HUES6 (cell line): ENCODE data around the gene NEUROG2.
"Not testable (repeated sequence)": the region's sequence is repeated elsewhere in the genome, so short reads cannot be mapped to it uniquely, and the experiment has no call there.

ENCODE experiments used
- H3K27ac ChIP-seq: 2 replicates; pipeline ENCODE4 v1.7.0; 2013; ENCODE audit warnings: low read depth, mild to moderate bottlenecking, low read length, inconsistent platforms
- H3K27me3 ChIP-seq: 2 replicates; pipeline ENCODE4 v1.6.1; 2013; ENCODE audit warnings: low read length; ENCODE audit not compliant: control insufficient read depth, insufficient read depth
- H3K36me3 ChIP-seq: 2 replicates; pipeline ENCODE4 v1.6.1; 2013; ENCODE audit warnings: low read length; ENCODE audit not compliant: control insufficient read depth, insufficient read depth
- H3K4me1 ChIP-seq: 2 replicates; pipeline ENCODE4 v1.6.1; 2013; ENCODE audit warnings: low read length; ENCODE audit not compliant: control insufficient read depth, insufficient read depth
- H3K4me3 ChIP-seq: 2 replicates; pipeline ENCODE4 v1.5.1; 2013; ENCODE audit warnings: low read depth, low read length
- H3K9ac ChIP-seq: one replicate; pipeline ENCODE4 v1.6.1; 2013; ENCODE audit warnings: mild to moderate bottlenecking, low read length
- H3K9me3 ChIP-seq: 2 replicates; pipeline ENCODE4 v1.6.1; 2013; ENCODE audit warnings: low read depth, low read length; ENCODE audit not compliant: control insufficient read depth, insufficient read depth

NEUROG2 gene

DNA sequence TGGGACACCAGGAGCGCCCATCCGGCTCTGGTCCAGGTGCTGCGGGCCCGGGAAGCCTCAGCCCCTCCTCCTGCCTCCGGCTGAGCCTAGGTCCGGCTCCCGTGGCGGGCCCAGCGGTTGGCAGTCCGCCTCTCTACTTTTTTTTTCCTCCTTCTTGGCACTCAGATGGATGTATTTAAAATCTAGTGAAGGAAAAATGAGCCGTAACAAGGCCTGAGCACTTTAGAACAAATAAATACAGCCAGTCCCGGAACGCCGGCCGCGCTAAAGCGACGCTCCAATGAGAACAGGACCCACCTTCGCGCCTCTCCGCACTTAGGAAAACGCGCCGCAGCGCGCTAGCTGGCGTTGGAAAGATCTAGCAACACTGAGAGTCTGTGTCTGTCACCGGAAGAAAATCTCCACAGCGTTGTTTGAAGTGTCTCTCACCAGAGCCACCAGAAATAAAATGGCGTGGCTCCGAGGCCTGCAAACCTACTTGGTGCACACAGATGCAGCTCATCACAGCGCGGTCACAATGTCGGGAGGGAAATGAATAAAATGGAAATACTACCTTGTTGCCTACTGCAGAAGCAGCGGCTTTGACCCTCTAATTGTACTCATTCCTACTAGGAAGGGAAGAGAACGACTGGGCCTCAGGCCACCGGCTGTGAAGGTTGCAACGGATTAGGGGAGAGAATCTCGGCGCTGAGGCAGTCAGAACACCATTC lies 4.7 kb downstream of the NEUROG2 start:
- H3K27ac ChIP-seq, result no peak overlapping the region
- H3K4me1 ChIP-seq, result peaks cover 44% of the 10 kb centered on the region
- H3K27me3 ChIP-seq, result peaks cover 100% of the 10 kb centered on the region
- H3K4me3 ChIP-seq, result peak overlapping the region; percentile 57
- peak overlapping the region; percentile 3 for H3K9ac ChIP-seq
- no peaks in the 10 kb centered on the region for H3K9me3 ChIP-seq
- no peaks in the 10 kb centered on the region for H3K36me3 ChIP-seq

DNA sequence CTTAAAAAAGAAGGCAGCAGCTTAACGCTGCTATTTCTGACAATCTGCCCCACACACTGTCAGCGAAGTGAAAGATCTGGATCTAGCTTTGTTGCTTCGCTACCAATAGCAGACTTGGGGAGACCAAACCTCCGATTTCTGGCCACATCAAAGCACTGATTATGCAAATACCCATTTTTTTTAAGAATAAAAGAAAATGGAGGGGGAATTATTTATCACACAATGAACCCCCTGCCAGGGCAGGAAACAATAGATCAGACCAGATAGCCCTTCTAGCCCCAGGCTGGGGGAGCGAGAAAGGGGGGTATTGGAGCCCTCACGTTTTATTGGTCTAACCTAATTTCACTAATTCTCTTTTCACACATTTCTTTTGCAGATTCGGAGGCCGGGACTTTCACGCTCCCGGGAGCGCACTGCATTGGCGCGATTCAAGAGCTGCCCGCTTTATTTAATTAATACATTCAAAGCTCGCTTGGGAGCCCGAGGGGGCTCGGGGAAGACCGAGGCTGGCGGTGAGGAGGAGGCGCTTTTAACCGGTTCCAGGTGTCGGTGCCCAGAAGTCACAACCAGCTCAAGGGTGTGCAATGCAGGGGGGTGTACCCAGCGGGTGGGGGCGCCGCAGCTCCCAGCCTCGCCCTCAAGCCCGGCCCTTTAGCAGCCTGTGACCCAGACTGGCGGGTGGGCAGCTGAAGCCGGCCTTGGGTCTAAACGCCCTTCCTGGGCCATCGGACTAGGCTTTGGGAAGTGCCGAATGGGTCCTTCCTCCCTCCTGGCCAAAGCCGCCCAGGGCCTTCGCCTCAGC lies 5.5 kb downstream of the NEUROG2 start:
- Histone ChIP-seq H3K27ac (no peak overlapping the region), H3K9me3 (no peaks in the 10 kb centered on the region), H3K36me3 (no peaks in the 10 kb centered on the region), H3K9ac (peak overlapping the region; percentile 5), H3K4me1 (peaks cover 42% of the 10 kb centered on the region), H3K4me3 (peak overlapping the region; percentile 57), H3K27me3 (peaks cover 100% of the 10 kb centered on the region)

DNA sequence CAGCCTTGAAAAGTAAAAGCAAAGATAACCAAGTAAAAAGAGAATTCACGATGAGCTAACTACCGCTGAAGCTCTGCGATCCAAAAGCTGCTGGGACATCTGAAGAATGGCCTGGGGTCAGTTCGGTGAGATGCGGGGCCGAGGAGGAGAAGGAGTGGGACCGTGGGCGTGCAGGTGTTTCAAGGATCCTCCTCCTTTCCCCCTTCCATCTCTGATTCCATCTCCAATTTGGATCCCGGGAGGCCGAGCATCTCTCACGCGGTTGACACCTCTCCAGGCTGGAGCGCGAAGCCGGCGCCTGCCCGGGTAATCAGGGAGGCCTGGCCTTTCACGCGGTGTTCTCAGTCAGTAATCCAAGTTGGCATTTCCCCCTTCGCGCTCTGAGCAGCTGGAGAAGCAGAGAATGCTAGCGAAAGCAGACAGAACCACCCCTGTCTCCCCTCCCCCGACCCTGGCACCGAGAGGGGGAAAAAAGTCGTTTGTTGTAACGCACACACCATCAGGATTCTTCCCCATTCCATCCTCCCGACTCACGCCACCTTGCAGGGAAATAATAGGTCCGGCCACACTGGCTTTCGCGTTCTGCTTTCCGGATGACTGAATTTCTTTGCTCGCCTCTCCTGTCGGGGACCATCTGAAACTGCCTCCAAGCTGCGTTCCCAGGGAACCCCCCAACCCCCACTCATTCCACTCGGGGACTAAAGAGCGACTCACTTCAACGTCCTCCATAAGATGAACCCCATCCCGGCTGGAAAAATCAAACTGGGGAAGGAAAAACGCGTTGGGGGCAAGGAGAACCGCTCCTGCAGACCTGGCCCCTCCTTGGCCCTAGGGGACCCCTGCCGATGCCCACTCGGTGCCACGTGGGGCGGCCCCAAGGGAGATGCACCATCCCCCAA lies 6.5 kb downstream of the NEUROG2 start:
- Histone ChIP-seq H3K4me1 (peaks cover 38% of the 10 kb centered on the region), H3K9ac (no peak overlapping the region), H3K27ac (no peak overlapping the region), H3K36me3 (no peaks in the 10 kb centered on the region), H3K9me3 (no peaks in the 10 kb centered on the region), H3K4me3 (peak overlapping the region; percentile 13; the same call in 1 of the 2 replicates), H3K27me3 (peaks cover 100% of the 10 kb centered on the region)

DNA sequence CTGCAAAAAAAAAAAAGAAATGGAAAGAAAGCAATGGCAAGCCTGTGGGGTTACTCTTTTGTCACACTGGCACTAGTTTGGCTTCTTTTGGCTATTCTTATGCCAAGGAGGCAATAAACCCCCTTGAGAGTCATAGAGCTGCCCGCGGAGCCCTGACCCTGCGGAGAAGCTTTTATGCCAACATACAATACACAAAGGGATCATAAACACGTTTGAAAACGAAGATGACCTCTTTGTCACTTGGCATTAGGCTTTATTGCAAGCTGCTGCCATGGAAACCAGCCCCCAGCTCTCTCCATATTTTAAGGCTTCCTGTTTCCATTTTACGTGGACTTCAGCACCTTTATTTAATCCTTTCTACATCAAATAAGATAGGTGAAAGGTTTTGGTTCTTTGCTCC lies 7.6 kb downstream of the NEUROG2 start:
- H3K27me3 ChIP-seq, result peaks cover 97% of the 10 kb centered on the region
- H3K36me3 ChIP-seq, result no peaks in the 10 kb centered on the region
- no peak overlapping the region for H3K27ac ChIP-seq
- H3K9me3 ChIP-seq, result no peaks in the 10 kb centered on the region
- H3K9ac ChIP-seq, result no peak overlapping the region
- H3K4me3 ChIP-seq, result no peak overlapping the region
- peaks cover 31% of the 10 kb centered on the region for H3K4me1 ChIP-seq

DNA sequence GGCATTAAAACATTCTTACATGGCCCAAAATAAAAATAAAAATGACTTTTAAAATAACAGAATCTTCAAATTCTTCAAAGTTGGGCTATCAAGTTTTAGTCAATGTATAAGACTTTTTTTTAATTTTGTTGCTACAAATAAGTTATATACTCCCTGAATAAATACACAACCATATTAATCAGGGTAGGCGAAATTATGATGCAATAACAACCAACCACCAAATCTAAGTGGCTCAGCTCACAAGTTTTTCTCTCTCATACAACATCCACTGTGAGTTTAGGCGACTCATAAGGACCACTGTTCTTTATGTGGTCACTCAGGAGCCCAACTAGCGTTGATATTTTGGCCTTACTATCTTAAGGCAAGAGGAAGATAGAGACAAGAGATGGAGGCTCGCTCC lies 11.2 kb downstream of the NEUROG2 start:
- H3K9me3 ChIP-seq, result no peaks in the 10 kb centered on the region
- no peaks in the 10 kb centered on the region for H3K36me3 ChIP-seq
- H3K9ac ChIP-seq, result no peak overlapping the region

DNA sequence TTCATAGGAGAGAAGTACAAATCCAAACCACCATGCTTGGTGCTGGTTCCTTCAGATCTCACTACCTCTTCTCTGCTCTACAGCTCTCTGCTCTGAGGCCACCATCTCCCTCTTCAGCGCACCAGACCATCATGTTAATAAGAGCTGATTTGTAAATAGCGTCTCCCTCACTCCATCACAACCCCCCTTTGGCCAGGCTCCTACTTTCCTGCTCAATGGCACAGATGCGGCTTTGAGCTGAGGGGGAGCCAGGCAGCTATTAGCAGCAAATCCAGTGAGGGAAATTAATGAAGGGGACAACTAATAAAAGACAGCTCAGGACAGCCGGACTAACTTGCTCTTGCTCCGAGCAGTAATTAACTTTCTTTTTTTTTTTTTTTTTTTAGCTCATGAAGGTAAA lies 13.1 kb downstream of the NEUROG2 start:
- no peak overlapping the region for H3K27ac ChIP-seq
- H3K36me3 ChIP-seq, result no peaks in the 10 kb centered on the region
- peaks cover 56% of the 10 kb centered on the region for H3K27me3 ChIP-seq
- H3K4me1 ChIP-seq, result no peaks in the 10 kb centered on the region
- H3K4me3 ChIP-seq, result no peak overlapping the region
- no peaks in the 10 kb centered on the region for H3K9me3 ChIP-seq
- no peak overlapping the region for H3K9ac ChIP-seq

More for the DNA sequence above, 11.2 kb downstream of the NEUROG2 start:
- Histone ChIP-seq H3K4me1 (peaks cover 14% of the 10 kb centered on the region), H3K27ac (no peak overlapping the region), H3K4me3 (no peak overlapping the region), H3K27me3 (peaks cover 75% of the 10 kb centered on the region)

DNA sequence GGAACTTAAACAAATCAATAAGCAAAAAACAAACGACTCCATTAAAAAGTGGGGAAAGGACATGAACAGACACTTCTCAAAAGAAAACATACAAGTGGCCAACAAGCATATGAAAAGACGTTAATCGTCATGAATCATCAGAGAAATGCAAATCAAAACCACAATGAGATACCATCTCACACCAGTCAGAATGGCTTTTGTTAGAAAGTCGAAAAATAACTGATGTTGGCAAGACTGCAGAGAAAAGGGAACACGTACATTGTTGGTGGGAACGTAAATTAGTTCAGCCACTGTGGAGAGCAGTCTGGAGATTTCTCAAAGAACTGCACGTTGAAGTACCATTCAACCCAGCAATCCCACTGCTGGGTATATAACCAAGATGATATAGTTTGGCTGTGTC lies 23.7 kb downstream of the NEUROG2 start:
- Histone ChIP-seq H3K4me1 (no peaks in the 10 kb centered on the region), H3K27me3 (no peaks in the 10 kb centered on the region), H3K9me3 (peaks cover 29% of the 10 kb centered on the region), H3K4me3 (no peak overlapping the region), H3K36me3 (no peaks in the 10 kb centered on the region), H3K9ac (no peak overlapping the region), H3K27ac (no peak overlapping the region)

DNA sequence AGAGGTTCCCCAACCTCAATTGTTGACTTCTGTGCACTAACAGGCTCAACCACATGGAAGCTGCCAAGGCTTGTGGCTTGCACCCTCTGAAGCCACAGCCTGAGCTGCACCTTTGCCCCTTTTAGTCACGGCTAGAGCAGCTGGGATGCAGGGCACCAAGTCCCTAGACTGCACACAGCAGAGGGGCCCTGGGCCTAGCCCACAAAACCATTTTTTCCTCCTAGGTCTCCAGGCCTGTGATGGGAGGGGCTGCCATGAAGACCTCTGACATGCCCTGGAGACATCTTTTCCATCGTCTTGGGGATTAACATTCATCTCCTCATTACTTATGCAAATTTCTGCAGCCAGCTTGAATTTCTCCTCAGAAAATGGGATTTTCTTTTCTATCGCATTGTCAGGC lies 25.2 kb downstream of the NEUROG2 start:
- H3K4me3 ChIP-seq, result not testable (repeated sequence)

DNA sequence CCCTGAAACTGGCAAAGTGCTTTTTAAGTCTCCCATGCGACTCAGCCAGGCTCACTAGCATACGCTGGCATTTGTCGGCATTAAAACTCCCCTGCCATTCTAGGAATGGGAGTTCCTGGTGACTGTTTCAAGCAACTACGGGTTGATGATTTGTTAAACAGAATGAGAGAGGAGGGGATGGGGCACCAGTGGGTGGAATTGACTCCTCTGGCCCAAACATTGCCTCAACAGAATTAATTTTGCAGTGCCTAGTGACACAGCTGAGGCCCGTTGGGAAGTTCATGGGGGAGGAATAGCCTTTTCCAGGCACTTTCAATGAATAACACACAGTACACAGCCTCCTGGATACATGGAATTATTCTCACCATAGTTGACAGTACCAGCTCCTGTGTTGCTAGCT lies 30.1 kb downstream of the NEUROG2 start:
- H3K27me3 ChIP-seq, result peaks cover 3% of the 10 kb centered on the region; the same call in 1 of the 2 replicates
- no peaks in the 10 kb centered on the region for H3K4me1 ChIP-seq
- peaks cover 28% of the 10 kb centered on the region for H3K9me3 ChIP-seq
- H3K9ac ChIP-seq, result no peak overlapping the region
- no peak overlapping the region for H3K27ac ChIP-seq
- H3K36me3 ChIP-seq, result no peaks in the 10 kb centered on the region
- no peak overlapping the region for H3K4me3 ChIP-seq

More for the DNA sequence above, 25.2 kb downstream of the NEUROG2 start:
- H3K36me3 ChIP-seq, H3K27me3 ChIP-seq, H3K27ac ChIP-seq, H3K4me1 ChIP-seq, H3K9ac ChIP-seq: not testable (repeated sequence)
- peaks cover 29% of the 10 kb centered on the region for H3K9me3 ChIP-seq

DNA sequence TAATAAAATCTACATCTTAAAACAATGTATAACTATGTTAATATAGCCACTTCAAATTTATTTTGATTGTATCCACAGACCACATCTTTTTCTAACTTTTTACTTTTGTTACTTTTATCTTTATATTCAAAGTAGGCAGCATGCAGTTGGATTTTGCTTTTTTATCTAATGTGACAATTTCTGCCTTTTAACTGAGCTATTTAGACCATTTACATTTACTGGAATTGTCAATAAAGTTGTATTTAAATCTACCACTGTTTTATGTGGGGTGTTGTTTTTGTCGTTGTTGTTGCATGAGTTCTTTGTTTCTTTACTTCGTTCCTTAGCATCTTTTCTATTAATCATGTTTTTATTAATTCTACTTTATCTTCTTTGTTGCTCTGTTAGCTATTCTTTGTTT lies 42.0 kb downstream of the NEUROG2 start:
- Histone ChIP-seq H3K9ac (no peak overlapping the region), H3K36me3 (no peaks in the 10 kb centered on the region), H3K9me3 (no peaks in the 10 kb centered on the region), H3K27me3 (no peaks in the 10 kb centered on the region), H3K27ac (no peak overlapping the region), H3K4me3 (no peak overlapping the region), H3K4me1 (no peaks in the 10 kb centered on the region)
